Fibroblast of pulmonary artery (primary cell): ENCODE measurements around the gene PDE8A.

ENCODE experiments used
- DNase-seq: peaks from one replicate; pipeline ENCODE4 v3.0.0-alpha.2; 2010; ENCODE audit warnings: low read depth
- H3K4me3 ChIP-seq: replicated peaks from 2 replicates; pipeline ENCODE4 v1.5.1; 2011; ENCODE audit warnings: low read depth, mild to moderate bottlenecking, control low read depth, low read length, moderate library complexity
- CTCF ChIP-seq: IDR thresholded peaks from 2 replicates; pipeline ENCODE4 v1.5.1; 2011; ENCODE audit warnings: mild to moderate bottlenecking, control low read depth, low read length, inconsistent platforms; ENCODE audit errors: missing control alignments

Gene PDE8A

GRCh38 chr15:84960391-84961113 lies 21.1 kb upstream of the PDE8A start:
- peak overlapping the region; percentile 5 for H3K4me3 ChIP-seq
- no peak for TF ChIP-seq CTCF
- no peak for DNase-seq

DNA sequence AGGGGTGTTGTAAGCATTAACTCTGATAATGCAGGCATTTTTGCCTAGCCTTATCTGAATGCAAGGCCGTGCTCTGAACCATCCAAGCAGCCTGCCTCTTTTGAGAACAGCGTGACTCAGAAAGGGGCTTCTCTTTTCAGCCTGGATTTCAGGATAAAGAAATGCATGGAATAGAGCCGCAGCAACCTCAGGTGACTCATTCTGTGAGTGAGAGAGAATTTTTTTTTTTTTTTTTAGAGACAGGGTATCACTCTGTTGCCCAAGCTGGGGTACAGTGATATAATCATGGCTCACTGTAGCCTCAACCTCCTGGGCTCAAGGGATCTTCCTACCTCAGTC lies 20.6 kb upstream of the PDE8A start:
- H3K4me3 ChIP-seq = peak overlapping the region; percentile 5
- DNase-seq = peak; percentile 73
- no peak for TF ChIP-seq CTCF

DNA sequence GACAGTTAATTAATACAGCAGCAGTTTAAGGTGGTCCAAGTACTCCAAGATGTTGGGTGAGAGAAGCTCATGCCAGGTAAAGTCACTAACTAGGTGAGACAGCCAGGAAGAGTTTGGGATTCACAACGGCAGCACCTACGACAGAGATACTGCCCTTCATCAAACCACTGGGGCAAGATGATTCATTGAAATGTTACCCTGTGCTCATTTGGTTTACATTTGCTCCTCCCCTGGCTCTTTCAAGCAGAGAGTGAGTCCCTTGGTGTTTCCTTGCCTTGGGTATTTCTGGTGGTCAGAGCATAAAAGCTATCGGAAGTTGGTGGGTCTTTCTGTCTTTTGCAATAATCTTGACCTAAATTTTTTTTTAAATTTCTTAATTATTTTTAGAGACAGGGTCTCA lies 19.9 kb upstream of the PDE8A start:
- TF ChIP-seq CTCF = no peak
- no peak for DNase-seq

DNA sequence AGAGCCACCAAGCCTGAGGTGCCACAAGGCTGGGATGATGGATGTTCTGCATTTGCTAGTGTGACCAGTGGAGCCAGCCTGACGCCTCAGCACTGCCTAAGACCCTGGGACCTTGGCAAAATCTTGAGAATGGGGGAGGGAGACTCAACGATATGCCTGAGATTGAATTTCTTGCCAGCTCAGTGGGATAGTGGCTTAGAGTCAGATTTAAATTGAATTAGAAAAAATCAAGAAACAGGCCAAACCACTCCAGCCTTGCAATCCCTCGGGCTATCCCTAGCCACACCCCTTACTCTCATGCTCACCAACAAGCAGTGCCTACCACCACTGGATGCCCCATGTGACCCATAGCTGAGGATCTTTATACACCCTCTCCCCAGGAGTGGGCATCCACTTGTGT lies 18.7 kb upstream of the PDE8A start:
- no peak for DNase-seq
- no peak overlapping the region for H3K4me3 ChIP-seq
- no peak for TF ChIP-seq CTCF

More for the DNA sequence above, 19.9 kb upstream of the PDE8A start:
- H3K4me3 ChIP-seq = no peak overlapping the region

DNA sequence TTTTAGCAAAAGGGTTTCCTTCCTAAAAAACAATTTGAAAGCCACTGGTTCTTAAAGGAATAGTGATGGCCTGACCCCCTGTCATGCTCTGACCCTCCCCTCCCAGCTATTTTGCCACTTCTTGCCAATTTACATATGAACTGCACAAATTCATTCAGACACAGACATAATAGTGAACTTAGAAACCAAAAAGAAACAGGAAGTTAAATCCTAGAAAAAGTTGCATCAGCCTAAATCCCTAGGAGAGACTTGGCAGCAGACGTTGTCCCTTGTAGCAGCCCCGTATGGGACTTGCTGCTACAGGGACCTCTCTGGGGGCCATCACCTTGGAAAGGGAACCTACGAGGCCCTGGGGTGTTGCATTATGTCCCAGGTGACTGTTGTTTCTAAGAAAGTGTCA lies 14.3 kb upstream of the PDE8A start:
- DNase-seq = no peak
- TF ChIP-seq CTCF = no peak
- no peak overlapping the region for H3K4me3 ChIP-seq

DNA sequence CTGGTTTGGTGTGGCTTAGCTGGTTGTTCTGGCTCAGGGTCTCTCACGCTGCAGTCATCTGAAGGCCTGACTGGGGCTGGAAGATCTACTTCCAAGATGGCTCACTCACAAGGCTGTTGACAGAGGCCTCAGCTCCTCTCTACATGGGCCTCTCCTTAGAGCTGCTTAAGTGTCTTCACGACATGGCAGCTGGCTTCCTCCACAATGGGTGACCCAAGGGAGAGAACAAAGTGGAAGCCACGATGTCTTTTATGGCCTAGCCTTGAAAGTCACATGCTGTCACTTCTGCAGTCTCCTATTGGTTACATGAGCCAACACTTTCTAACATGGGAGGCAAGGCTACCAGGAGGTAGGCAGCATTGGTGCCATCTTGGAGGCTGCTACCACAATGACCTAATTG lies 13.4 kb upstream of the PDE8A start:
- no peak for DNase-seq
- no peak overlapping the region for H3K4me3 ChIP-seq
- TF ChIP-seq CTCF = no peak

- no peak for DNase-seq
- TF ChIP-seq CTCF = no peak
- H3K4me3 ChIP-seq = no peak overlapping the region
These were observed 12.4 kb upstream of the PDE8A start for GRCh38 chr15:84969257-84969656.
